COLO829 (cell line): ENCODE results near the gene MCCD1.

Source experiments
- DNase-seq: peaks from one replicate; pipeline ENCODE4 v3.0.0; 2012; ENCODE audit warnings: low spot score

Gene MCCD1

GRCh38 chr6:31513456-31514165 is 15.2 kb upstream of the MCCD1 start:
- no peak for DNase-seq

- DNase-seq = no peak
Observed at GRCh38 chr6:31521835-31522234, 6.9 kb upstream of the MCCD1 start.

- DNase-seq = no peak
Observed at GRCh38 chr6:31525553-31525931, 3.2 kb upstream of the MCCD1 start.

- DNase-seq = no peak
Observed at GRCh38 chr6:31525932-31526591, 2.7 kb upstream of the MCCD1 start.

GRCh38 chr6:31528307-31528777 is 420 bp upstream of the MCCD1 start:
- DNase-seq = no peak

GRCh38 chr6:31529329-31530150 is 778 bp downstream of the MCCD1 start:
- DNase-seq = no peak

- DNase-seq = no peak
Observed at GRCh38 chr6:31530659-31531058, 1.9 kb downstream of the MCCD1 start.

- DNase-seq = no peak
Observed at GRCh38 chr6:31531162-31531561, 2.4 kb downstream of the MCCD1 start.

GRCh38 chr6:31531771-31532643 is 3.2 kb downstream of the MCCD1 start:
- DNase-seq = no peak

GRCh38 chr6:31532644-31533454 is 4.1 kb downstream of the MCCD1 start:
- no peak for DNase-seq

- no peak for DNase-seq
Observed at GRCh38 chr6:31533455-31533841, 4.7 kb downstream of the MCCD1 start.

GRCh38 chr6:31534011-31534410 is 5.2 kb downstream of the MCCD1 start:
- DNase-seq = no peak

- no peak for DNase-seq
Observed at GRCh38 chr6:31534521-31535040, 5.8 kb downstream of the MCCD1 start.

GRCh38 chr6:31535538-31536324 is 7.0 kb downstream of the MCCD1 start:
- no peak for DNase-seq

- no peak for DNase-seq
Observed at GRCh38 chr6:31538805-31539400, 10.1 kb downstream of the MCCD1 start.

GRCh38 chr6:31540640-31541039 is 11.9 kb downstream of the MCCD1 start:
- no peak for DNase-seq

- peak; percentile 41 for DNase-seq
Observed at GRCh38 chr6:31541059-31541657, 12.4 kb downstream of the MCCD1 start.

GRCh38 chr6:31541658-31542521 is 13.1 kb downstream of the MCCD1 start, which contains the start of gene DDX39B:
Gene DDX39B, minus strand, starts transcription at chr6:31542003. Its CDS starts 1,471 bp downstream, at chr6:31540532.
- peak; percentile 99 for DNase-seq
